NCI-H146 (cell line): Measurements from ENCODE around the gene FAM171A1.

Experiments
- DNase-seq: peaks from one replicate; lab custom pipeline; 2025; lab: John Stamatoyannopoulos, UW

Gene FAM171A1

DNA sequence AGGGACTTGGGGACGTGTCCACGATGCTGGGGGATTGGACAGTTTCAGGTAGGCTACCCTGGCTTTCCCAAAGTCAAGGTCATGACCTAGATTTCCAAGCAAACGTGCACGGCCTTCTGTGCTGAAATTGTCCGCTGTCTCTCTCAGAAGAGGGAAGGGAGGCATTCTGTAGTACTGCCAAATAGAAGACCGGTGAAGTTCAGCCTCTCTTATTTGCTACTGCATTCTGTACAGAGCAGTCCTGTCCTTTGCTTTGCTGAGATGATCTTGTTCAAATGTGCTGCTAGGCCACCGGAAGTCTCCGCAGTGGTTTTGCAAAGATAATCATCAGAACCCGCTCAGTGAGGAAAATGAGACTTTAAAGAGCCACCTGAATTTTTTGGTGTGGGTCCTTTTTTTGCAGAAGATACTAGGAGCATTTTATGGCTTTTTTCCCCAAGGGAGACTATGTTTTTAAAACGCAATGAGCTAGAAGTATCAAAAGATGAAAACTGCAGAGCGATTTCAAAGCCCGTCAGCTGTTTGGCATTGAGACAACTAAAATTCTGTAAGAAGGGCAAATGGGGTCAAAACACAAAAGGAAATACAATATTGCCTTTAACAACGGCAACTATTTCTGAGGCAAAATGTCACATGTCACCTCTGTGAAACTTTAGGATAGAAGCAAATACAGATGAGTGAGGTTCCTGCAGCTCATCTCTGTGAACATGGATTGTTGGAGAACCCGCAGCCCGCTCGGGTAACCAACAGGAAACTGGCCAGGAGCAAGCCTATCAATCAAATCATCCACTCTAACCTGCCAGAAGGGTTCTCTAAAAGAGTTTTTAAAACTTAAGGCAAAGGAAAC lies 201.3 kb downstream of the FAM171A1 start:
- no peak for DNase-seq

DNA sequence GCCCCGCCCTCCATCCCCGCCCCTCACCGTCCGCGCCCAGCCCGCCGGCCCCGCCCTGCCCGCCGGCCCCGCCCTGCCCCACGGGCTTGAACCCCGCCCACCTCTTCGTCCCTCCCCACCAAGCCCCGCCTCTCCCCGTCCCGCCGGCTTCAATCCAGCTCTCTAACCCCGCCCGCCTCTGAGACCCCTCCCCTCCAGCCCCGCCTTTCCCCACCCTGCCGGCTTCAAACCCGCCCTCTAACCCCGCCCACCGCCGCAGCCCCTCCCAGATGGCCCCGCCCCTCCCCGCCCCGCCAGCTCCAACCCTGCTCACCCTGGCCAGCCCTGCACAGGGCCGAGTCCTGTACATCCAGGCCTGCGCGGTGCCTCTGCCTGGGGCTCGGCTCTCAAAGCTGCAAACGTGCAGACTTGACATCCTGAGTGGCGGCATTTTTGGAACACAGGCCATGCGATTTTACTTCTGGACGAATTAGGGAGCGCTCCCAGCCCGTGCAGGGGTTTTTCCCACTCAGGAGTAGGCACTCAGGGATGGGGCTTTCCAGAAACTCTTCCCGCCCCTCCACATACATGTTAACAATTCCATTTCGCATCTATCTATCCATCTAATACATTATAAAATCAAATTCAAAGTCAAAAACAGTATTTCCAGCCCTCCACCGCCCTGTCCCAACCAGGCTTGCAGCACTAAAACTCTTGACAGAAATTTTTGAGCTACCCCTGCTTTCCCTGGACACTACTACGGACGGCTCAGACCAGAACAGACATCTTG lies 202.1 kb downstream of the FAM171A1 start:
- peak; percentile 98 for DNase-seq

GRCh38 chr10:15168291-15168785 lies 202.8 kb downstream of the FAM171A1 start, which contains the start of gene NMT2:
Gene NMT2, minus strand, starts transcription at chr10:15168693. Its CDS starts 81 bp downstream, at chr10:15168612.
- peak; percentile 97 for DNase-seq

GRCh38 chr10:15167411-15168290 lies 203.4 kb downstream of the FAM171A1 start:
- peak; percentile 81 for DNase-seq

DNA sequence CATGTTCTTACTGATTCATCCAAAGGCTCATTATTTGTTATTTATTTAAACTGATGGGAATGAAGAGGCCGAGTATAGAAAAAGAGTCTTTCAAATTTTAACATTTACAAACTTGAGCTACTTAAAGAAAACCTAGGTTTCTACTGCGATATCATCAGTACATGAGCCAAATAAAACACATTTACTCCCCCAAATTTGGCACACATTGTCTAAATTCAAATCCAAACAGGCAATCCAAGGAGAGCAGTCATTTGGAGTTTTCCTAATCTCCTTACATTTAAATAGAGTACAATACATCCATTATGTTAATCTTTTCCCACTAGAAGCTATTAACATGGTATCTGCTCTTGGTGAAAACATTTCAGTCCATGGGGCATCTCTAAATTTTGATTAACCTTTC lies 204.8 kb downstream of the FAM171A1 start:
- no peak for DNase-seq

DNA sequence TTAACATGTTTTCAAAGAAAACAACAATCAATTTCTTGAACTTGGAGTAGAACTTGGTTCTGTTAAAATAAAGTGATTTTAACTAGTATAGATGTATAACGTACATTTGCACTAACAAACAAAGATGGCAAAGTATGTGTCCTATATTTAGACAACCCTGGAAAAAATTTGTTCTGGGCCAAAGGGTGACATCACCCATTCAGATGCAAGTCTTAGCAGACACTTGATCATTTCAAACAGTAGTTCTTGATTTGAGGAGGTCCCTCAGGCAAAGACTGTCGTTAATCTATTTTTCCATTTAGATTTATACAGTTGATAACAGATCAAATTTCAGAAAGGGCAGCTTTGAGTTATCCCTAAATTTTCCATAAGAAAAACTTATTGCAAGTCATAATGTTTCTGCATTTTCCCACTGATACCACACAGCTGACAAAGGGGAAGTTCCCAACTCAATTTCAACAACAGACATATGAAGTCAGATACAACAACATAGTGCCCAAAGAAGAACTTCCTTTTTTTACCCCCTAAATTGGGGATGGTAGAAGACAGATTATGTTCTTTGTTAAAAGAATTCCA lies 207.7 kb downstream of the FAM171A1 start:
- DNase-seq, result no peak
